GM21390 (cell line): Measurements from ENCODE around the gene SMURF1.

ENCODE experiments used
- ATAC-seq: cut with Tn5 transposase; IDR thresholded peaks from one replicate; pipeline ENCODE4 v1.9.1; 2021; ENCODE audit not compliant: unreplicated experiment

Gene SMURF1

DNA sequence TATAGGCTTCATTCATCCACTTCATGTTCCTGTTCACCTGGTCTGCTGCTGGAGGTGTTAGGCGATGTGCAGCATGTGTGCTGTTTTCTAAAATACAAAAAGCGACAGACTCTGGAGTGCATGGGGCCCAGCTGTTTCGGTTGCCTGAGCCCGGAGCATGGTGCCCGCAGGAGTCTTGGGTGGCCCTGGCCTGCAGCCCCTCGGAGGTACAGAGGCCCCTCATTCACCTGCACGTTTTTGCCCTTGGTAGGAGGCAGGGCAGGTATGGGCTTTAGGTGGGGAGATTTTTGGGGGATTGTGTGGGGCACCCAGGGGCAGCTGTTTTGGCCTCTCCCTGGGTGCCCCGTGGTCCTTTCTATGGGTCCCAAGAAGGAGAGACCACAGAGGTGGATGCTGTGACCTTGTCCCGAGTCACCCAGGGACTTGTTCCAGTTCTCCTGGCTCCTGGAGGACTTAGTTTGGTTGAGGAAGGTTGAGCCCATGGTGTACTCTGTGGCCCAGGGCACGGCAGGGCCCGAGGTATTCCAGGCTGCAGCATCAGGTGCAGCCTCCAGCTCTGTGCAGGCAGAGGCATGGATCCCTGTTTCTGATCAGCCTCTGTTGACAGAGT is 134.9 kb downstream of the SMURF1 start:
- no peak for ATAC-seq

- ATAC-seq, result no peak
Observed at GRCh38 chr7:99008181-99008631, 135.7 kb downstream of the SMURF1 start.

DNA sequence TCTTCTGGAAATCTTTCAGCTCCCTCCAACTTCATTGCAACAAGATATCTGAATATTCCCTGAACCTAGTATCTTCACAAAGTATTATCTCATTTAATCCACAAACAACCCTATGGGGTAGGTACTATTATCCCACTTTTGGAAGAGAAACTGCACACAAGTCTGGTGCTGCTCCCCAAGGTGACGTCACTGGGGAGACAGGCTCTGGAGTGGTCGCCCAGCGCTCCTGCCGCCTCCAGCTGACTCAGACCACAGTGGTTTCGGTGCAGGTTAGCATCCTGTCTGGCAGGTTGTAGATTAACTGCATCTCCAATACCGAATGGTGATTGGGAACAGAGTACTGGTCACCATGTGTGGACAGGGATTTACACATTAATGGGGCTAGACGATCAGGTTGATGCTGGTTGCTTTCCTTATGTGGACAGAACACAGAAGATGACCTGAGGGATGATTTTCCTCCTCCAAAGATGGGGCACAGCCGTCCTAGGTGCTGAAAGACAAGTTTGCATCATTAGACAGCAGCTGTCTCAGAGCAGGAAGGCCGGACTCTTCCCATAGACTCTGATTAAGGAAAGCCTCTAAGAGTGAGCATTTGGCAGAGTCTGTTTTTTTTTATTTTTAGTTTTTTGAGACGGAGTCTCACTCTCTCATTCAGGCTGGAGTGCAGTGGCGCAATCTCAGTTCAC is 137.0 kb downstream of the SMURF1 start:
- no peak for ATAC-seq

DNA sequence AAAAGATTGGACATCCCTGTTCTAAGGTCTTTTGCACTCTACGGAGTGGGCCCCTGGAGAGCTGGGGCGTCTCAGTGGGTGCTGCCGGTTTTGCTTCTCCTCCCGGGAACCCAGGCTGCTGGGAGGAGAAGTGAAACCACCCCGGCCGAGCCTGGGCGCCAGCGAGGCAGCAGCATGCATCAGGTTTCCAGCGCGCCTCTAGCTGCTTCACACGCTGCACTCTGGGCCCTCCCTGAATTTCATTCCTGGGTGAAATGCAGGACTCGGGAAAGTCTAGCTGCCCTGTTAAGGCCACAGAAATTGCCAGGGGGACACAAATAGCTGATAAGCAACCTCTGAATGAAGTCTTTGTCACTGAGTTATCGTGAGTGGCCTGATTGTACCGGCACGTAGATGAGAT is 138.1 kb downstream of the SMURF1 start:
- ATAC-seq, result no peak

- ATAC-seq, result no peak
Observed at GRCh38 chr7:99004781-99005500, 139.0 kb downstream of the SMURF1 start.

DNA sequence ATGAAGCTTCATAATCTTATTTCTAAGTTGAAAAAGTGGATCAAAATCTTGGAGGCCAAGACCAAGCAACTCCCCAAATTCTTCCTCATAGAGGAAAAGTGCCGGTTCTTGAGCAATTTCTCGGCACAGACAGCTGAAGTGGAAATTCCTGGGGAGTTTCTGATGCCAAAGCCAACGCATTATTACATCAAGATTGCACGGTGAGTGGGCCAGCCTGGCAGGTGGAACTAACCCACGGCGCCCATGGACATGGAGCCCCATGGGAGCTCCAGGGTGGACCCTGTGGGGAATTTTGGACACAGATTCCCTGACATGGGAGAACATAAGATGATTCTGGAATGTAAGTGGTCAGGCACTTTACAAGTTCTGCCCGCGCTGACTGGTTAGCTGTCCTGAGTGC is 139.7 kb downstream of the SMURF1 start:
- no peak for ATAC-seq

- ATAC-seq, result no peak
Observed at GRCh38 chr7:99003419-99003818, 140.5 kb downstream of the SMURF1 start.

GRCh38 chr7:99002827-99003212 is 141.1 kb downstream of the SMURF1 start:
- ATAC-seq, result no peak

GRCh38 chr7:99002148-99002826 is 141.6 kb downstream of the SMURF1 start:
- no peak for ATAC-seq

DNA sequence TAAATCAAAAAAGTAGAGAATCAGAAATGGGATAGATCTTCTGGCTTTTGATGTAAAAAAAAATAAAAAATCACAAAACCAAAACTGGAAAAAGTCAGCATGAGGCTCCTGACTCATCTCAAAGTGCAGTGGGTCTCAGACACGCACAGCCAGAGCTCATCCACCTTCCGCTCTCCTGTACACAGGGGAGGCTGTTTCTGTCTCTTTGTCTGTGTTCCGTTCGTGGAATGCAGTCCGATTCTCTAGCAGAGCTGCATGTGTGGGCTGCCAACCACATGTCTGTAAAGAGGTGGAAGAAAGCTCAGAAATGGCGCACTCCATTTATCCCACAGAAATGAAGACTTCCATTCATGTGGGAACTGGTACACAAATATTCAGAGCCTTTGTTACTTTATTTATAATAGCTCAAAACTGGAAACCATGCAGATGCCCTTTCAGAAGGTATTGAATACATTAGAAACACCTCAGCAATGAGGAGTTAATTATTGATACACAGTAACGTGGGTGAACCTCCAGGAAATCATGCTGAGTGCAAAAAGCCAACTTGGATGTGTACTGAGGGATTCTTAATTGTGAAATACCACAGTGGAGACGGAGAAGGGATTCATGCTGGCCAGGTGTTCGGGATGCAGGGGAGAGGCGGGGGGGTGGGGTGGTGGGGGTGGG is 142.3 kb downstream of the SMURF1 start:
- no peak for ATAC-seq

DNA sequence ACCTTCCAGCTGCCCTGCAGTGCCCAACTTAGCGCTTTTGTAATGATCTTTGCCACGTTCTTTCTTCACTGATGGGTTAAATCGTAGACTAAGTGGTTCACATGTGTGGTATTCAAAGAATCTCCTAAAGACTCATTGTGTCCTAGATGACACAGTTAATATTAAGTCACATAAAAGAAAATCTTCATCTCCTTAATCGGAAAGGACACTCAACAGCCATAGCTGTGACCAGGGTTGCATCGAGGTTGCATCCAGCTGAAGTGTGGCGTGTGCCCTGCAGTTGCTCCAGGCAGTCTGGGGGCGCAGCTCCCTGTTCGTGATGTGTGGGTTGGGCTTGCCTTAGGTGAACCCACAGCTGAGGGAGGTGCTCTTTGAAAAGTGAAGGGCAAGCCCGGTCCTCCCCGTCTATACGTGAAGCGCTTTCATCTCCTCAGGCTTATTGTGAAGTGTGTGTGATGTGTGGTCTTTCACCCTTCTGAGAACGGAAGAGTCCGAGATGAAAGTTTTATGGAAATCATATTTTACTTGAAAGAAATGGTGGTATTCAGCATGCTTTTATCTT is 142.9 kb downstream of the SMURF1 start:
- ATAC-seq, result no peak

GRCh38 chr7:99000196-99000903 is 143.6 kb downstream of the SMURF1 start:
- no peak for ATAC-seq

- no peak for ATAC-seq
Observed at GRCh38 chr7:98998821-98999725, 144.8 kb downstream of the SMURF1 start.

DNA sequence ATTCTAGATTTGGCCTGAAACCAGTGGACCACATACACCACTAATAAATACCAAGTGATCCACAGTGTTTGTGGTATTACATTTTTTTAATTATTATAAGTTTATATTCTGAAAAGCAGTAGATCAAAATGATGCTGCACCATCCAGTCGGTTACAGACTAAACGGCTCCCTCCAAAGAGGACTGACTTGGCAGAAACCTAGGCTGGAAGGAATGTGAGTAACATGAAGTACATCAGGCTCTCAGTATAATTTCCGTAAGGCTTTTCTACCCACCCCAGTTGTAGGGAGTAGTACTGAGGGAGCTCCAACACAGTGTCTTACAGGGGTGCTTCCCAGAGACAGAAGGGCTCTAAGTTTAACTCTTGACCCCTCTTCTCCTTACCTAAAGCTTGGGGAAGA is 146.1 kb downstream of the SMURF1 start:
- ATAC-seq, result no peak

DNA sequence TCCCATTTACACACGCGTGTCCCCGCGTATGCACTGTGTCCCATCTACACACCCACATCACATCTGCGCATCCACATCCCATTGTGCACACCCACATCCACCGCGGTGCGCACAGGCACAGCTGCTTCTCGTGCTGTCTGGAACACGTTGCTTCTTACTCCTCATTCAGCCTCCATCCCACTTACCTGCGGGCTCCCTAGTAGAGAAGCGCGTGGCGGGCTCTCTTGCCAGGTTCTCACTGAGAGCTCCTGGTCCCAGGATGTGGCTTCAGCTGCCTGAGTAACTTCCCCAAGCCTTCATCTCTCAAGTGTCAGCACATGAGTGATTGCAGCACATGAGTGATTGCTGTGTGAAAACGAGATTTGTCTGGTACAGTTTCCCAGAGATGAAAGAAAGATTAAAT is 147.8 kb downstream of the SMURF1 start:
- no peak for ATAC-seq

DNA sequence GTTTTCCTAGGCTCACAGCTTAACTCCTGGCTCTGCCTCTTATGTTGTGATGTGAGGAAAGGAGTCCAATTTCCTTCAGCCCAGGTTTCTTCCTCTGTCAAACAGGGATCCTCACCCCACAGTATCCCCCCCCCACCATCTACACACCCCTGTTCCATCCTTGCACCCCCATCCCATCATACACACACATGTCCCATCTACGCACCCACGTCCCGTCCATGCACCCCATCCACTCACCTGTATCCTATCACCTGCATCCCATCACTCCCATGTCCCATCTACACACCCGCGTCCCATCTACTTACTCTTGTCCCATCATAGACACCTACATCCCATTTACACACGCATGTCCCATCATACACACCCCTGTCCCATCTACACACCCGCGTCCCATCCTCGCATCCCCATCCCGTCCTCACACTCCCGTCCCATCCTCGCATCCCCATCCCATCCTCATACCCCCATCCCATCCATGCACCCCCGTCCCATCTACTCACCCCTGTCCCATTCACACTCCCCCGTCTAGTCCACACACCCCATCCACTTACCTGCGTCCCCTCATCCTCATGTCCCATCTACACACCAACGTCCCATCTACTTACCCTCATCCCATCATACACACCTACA is 148.3 kb downstream of the SMURF1 start:
- ATAC-seq, result no peak

- ATAC-seq, result no peak
Observed at GRCh38 chr7:98995111-98995510, 148.8 kb downstream of the SMURF1 start.

DNA sequence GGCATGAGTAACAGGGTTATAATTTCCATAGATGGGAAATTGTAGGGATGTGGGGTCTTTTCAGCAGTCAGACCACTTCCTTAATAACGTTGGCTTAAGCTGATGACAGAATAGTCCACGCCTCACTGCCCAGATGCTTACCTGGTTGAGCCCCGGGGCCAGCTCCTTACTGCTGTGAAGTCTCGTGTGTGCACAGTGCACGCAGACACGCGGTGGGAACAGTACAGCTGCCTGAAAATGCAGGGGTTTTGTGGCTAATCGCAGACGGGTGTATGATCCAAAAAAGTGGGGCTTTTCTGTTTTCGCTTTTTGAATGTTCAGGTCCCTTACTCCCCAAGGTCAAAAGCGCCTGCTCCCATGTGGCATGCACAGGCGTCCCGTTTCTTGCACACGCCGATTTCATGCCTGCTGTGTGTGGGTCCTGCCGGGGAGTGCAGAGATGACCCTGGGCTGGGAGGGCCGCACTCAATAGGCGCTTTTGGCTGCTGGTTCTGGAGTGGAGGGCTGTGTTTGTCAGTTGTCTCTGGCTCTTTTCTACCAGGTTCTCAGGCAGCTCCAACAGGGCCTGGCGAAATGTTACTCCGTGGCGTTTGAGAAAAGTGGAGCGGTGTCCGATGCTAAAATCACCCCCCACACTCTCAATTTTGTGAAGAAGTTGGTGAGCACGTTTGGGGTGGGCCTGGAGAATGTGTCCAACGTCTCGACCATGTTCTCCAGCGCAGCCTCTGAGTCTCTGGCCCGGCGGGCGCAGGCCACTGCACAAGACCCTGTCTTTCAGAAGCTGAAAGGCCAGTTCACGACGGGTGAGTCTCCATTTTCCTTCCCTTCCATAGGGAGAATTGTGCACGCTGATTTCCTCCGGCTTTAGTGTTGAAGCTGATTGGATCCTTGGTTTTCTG is 149.6 kb downstream of the SMURF1 start:
- ATAC-seq, result no peak
